Ishikawa (cell line): ENCODE results near the gene USP4.

Source experiments
- CEBPB ChIP-seq: IDR thresholded peaks from 2 replicates; pipeline ENCODE4 v1.6.1; 2012
- CREB1 ChIP-seq: IDR thresholded peaks from 2 replicates; pipeline ENCODE4 v1.6.1; 2012; ENCODE audit warnings: low read depth
- EGR1 ChIP-seq: IDR thresholded peaks from 2 replicates; pipeline ENCODE4 v1.6.1; 2012
- EP300 ChIP-seq: IDR thresholded peaks from 2 replicates; pipeline ENCODE4 v1.6.1; 2012; ENCODE audit warnings: borderline replicate concordance
- FOXM1 ChIP-seq: IDR thresholded peaks from 2 replicates; pipeline ENCODE4 v1.6.1; 2012; ENCODE audit warnings: low read depth, borderline replicate concordance
- MAX ChIP-seq: IDR thresholded peaks from 2 replicates; pipeline ENCODE4 v1.6.1; 2012
- RAD21 ChIP-seq: IDR thresholded peaks from 2 replicates; pipeline ENCODE4 v1.6.1; 2012; ENCODE audit warnings: low read depth
- REST ChIP-seq: IDR thresholded peaks from 2 replicates; pipeline ENCODE4 v1.6.1; 2012; ENCODE audit warnings: low read depth, mild to moderate bottlenecking
- TAF1 ChIP-seq: IDR thresholded peaks from 2 replicates; pipeline ENCODE4 v1.6.1; 2012; ENCODE audit warnings: low read depth, mild to moderate bottlenecking
- TCF12 ChIP-seq: IDR thresholded peaks from 2 replicates; pipeline ENCODE4 v1.6.1; 2012; ENCODE audit warnings: low read depth
- TEAD4 ChIP-seq: IDR thresholded peaks from 2 replicates; pipeline ENCODE4 v1.6.1; 2012
- USF1 ChIP-seq: IDR thresholded peaks from 2 replicates; pipeline ENCODE4 v1.6.1; 2012
- YY1 ChIP-seq: IDR thresholded peaks from 2 replicates; pipeline ENCODE4 v1.6.1; 2012; ENCODE audit warnings: low read depth
- ZBTB7A ChIP-seq: IDR thresholded peaks from 2 replicates; pipeline ENCODE4 v1.6.1; 2012; ENCODE audit warnings: low read depth

GRCh38 chr3:49339581-49339940 lies 292 bp downstream of the USP4 start:
- TF ChIP-seq CREB1 (no peak), ZBTB7A (no peak), TEAD4 (no peak), TAF1 (no peak), CEBPB (no peak), USF1 (no peak), MAX (no peak), FOXM1 (no peak), EP300 (no peak), YY1 (no peak), REST (no peak), RAD21 (no peak), EGR1 (no peak), TCF12 (no peak)
